ENCODE data around the gene MMP23B. TPM values are rescaled to one million over a fixed set of nuclear protein-coding genes. Genes with fewer than 3 reads are reported as not detected.
A peak's percentile ranks its signal among the peaks of the same experiment; 100 is the strongest.

MMP23B gene
- total RNA-seq, 4 donors from 2014 or later, result 0.62 TPM; not detected in 3

DNA sequence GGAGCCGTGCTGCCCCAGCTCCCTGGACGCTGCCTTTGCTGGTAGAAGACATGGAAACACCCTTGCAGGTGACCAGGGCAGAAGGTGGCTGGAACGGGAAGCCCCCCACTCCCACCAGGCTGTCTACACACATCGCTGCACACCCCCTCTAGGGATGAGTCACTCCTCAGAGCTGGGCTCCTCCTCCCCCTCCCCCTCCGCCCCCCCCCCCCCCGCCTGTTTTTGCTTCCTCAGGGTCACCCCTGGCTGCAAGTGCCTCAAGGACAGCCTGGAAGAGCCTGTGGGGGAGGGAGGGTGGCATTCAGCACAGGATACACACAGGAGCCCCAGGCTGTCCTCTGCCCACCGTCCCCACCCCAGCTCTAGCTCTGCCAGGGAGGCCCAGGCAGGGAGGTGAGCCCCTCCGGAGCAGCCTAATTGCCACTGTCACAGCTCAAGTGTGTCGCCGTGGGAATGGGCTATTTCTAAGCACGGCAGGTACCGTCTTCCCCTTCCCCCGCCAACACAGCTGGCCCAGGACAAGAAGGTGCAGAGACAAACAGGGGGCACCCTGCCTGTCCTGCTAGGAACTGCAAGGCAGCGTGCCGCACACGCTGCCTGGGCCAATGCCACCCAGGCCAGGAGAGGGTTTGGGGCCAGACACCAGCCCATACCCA is 34.6 kb upstream of the MMP23B start:
- DNase-seq (no peak), ATAC-seq (peak in 1 of 2 donors; percentile 19)
- in situ Hi-C loops (cut with MboI; ENCODE audit: low sequenced_read_pairs in 4 of 4) (no loop called here), intact Hi-C loops (cut with DNase I; ENCODE audit: low total_unique reads) (no loop called here)
- Histone ChIP-seq H3K4me3 (no peak overlapping the region), H3K9me3 (no peaks in the 10 kb centered on the region), H3K27me3 (peaks cover 32 to 42% (median 34%) of the 10 kb centered on the region in 3 donors), H3K27ac (no peak overlapping the region), H3K4me1 (peaks cover 0 to 13% of the 10 kb centered on the region in 2 donors), H3K36me3 (no peaks in the 10 kb centered on the region)
- TF ChIP-seq POLR2A (IDR thresholded peaks at IDR 0.05), result no peak
- TF ChIP-seq, protein P1, sequence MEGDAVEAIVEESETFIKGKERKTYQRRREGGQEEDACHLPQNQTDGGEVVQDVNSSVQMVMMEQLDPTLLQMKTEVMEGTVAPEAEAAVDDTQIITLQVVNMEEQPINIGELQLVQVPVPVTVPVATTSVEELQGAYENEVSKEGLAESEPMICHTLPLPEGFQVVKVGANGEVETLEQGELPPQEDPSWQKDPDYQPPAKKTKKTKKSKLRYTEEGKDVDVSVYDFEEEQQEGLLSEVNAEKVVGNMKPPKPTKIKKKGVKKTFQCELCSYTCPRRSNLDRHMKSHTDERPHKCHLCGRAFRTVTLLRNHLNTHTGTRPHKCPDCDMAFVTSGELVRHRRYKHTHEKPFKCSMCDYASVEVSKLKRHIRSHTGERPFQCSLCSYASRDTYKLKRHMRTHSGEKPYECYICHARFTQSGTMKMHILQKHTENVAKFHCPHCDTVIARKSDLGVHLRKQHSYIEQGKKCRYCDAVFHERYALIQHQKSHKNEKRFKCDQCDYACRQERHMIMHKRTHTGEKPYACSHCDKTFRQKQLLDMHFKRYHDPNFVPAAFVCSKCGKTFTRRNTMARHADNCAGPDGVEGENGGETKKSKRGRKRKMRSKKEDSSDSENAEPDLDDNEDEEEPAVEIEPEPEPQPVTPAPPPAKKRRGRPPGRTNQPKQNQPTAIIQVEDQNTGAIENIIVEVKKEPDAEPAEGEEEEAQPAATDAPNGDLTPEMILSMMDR (IDR thresholded peaks at IDR 0.05 in 4 of 5, conservative IDR thresholded peaks at IDR 0.05 in 1 of 5), result peak in 1 of 5 experiments; percentile 9

- no peak overlapping the region for H3K27ac ChIP-seq
- peaks cover 32 to 43% (median 34%) of the 10 kb centered on the region in 3 donors for H3K27me3 ChIP-seq
- no peaks in the 10 kb centered on the region for H3K9me3 ChIP-seq
- no peak overlapping the region for H3K4me3 ChIP-seq
- DNase-seq (no peak), ATAC-seq (no peak)
- intact Hi-C loops (cut with DNase I; ENCODE audit: low total_unique reads), result no loop called here
- TF ChIP-seq POLR2A (IDR thresholded peaks at IDR 0.05), result no peak
- TF ChIP-seq, protein P1 (IDR thresholded peaks at IDR 0.05 in 4 of 5, conservative IDR thresholded peaks at IDR 0.05 in 1 of 5), result no peak
- peaks cover 0 to 13% of the 10 kb centered on the region in 2 donors for H3K4me1 ChIP-seq
- no peaks in the 10 kb centered on the region for H3K36me3 ChIP-seq
- in situ Hi-C loops (cut with MboI; ENCODE audit: low sequenced_read_pairs in 4 of 4), result no loop called here
Observed at GRCh38 chr1:1598051-1598719, 33.8 kb upstream of the MMP23B start.

DNA sequence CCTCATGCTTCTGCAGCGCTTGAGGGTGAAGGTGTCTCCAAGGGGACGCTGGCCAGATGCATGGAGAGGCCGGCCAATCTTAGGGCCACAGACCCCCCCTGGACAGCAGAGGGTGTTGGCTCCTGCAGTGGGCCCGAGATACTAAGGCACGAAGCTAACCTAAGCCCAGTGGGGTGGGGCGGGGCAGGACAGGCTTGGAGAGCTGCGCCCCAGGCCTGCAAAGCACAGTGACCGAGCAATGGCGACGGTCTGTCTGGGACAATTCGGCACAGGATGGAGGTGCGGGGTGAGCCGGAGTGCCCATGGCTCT is 33.3 kb upstream of the MMP23B start:
- in situ Hi-C loops (cut with MboI; ENCODE audit: low sequenced_read_pairs in 4 of 4) (no loop called here), intact Hi-C loops (cut with DNase I; ENCODE audit: low total_unique reads) (no loop called here)
- H3K27ac ChIP-seq, result no peak overlapping the region
- TF ChIP-seq POLR2A (IDR thresholded peaks at IDR 0.05), result no peak
- TF ChIP-seq, protein P1 (IDR thresholded peaks at IDR 0.05 in 4 of 5, conservative IDR thresholded peaks at IDR 0.05 in 1 of 5), result no peak
- peaks cover 0 to 13% of the 10 kb centered on the region in 2 donors for H3K4me1 ChIP-seq
- peaks cover 34 to 43% (median 36%) of the 10 kb centered on the region in 3 donors for H3K27me3 ChIP-seq
- DNase-seq (no peak), ATAC-seq (no peak)
- H3K9me3 ChIP-seq, result no peaks in the 10 kb centered on the region
- H3K36me3 ChIP-seq, result no peaks in the 10 kb centered on the region
- H3K4me3 ChIP-seq, result no peak overlapping the region

DNA sequence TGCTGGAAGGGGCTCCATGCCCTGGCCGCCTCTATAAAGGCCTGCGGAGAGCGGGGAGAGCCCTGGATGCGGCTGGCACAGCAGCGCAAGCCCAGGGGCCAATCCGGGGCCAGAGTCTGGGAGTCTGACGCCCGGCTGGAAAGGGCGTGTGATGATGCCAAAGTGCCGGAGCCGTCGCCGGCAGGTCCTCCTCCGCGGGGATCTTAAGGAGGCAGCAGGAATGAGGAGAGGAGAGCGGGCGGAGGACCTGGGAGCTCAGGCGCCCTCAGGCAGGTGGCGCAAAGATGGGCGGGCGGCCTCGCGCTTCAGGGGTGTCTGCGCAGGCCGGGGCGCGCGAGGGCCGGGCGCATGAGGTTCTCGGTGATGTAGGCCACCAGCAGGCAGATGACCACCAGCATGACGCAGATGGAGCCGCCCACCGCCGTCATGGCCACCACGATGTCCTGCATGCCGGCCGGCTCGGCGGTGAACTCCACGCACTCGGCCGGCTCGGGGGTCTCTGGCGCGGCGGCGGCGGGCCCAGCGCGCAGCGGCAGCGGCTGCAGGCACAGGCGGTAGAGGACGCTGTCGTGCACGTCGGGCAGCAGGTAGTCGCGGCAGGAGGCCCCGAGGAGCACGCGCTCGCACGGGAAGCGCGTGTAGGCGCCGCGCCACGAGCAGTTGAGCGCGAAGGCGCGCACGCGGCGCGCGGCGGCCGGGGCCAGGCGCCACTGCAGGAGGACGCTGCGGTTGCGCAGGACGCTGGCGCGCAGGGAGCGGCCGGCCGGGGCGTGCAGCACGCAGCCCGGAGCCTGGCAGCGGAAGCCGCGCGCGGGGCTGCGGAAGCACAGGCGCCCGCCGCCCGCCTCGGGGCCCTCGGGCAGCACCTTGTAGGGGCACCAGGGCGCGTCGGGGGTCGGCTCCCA is 32.7 kb upstream of the MMP23B start:
- H3K36me3 ChIP-seq, result no peaks in the 10 kb centered on the region
- in situ Hi-C loops (cut with MboI; ENCODE audit: low sequenced_read_pairs in 4 of 4) (no loop called here), intact Hi-C loops (cut with DNase I; ENCODE audit: low total_unique reads) (no loop called here)
- TF ChIP-seq POLR2A (IDR thresholded peaks at IDR 0.05), result no peak
- TF ChIP-seq, protein P1 (IDR thresholded peaks at IDR 0.05 in 4 of 5, conservative IDR thresholded peaks at IDR 0.05 in 1 of 5), result no peak
- no peak overlapping the region for H3K4me3 ChIP-seq
- no peak overlapping the region for H3K27ac ChIP-seq
- H3K4me1 ChIP-seq, result peaks cover 0 to 13% of the 10 kb centered on the region in 2 donors
- DNase-seq (no peak), ATAC-seq (no peak)
- H3K27me3 ChIP-seq, result peaks cover 34 to 43% (median 40%) of the 10 kb centered on the region in 3 donors
- H3K9me3 ChIP-seq, result no peaks in the 10 kb centered on the region

Data from gastrocnemius medialis (tissue), 4 donors.